HG03060 (cell line): ENCODE data around the gene ZNF593OS.

Source experiments
- ATAC-seq: cut with Tn5 transposase; IDR thresholded peaks from one replicate; pipeline ENCODE4 v1.9.1; 2021; ENCODE audit warnings: low read depth, moderate number of reproducible peaks; ENCODE audit not compliant: unreplicated experiment

The ZNF593OS gene

GRCh38 chr1:26171084-26172072 lies at the start of gene ZNF593OS:
ZNF593OS (minus strand) TSS chr1:26171832; CDS start chr1:26171661, 171 bp downstream.
- ATAC-seq: no peak

GRCh38 chr1:26221094-26221493 lies 49.5 kb upstream of the ZNF593OS start:
- ATAC-seq: no peak

- no peak for ATAC-seq
Measured at GRCh38 chr1:26220199-26220912, 48.7 kb upstream of the ZNF593OS start.

GRCh38 chr1:26218906-26219494 lies 47.4 kb upstream of the ZNF593OS start:
- ATAC-seq: no peak

- no peak for ATAC-seq
Measured at GRCh38 chr1:26215246-26215645, 43.6 kb upstream of the ZNF593OS start.

- ATAC-seq: no peak
Measured at GRCh38 chr1:26213335-26213905, 41.8 kb upstream of the ZNF593OS start.

GRCh38 chr1:26212726-26213125 lies 41.1 kb upstream of the ZNF593OS start:
- no peak for ATAC-seq

- no peak for ATAC-seq
Measured at GRCh38 chr1:26210147-26210870, 38.7 kb upstream of the ZNF593OS start.

GRCh38 chr1:26203642-26204318 lies 32.1 kb upstream of the ZNF593OS start:
- ATAC-seq: no peak

GRCh38 chr1:26200413-26200812 lies 28.8 kb upstream of the ZNF593OS start:
- ATAC-seq: no peak

GRCh38 chr1:26197813-26198212 lies 26.2 kb upstream of the ZNF593OS start:
- no peak for ATAC-seq

GRCh38 chr1:26197301-26197700 lies 25.7 kb upstream of the ZNF593OS start:
- ATAC-seq: no peak

- no peak for ATAC-seq
Measured at GRCh38 chr1:26195805-26196204, 24.2 kb upstream of the ZNF593OS start.

GRCh38 chr1:26191739-26192138 lies 20.1 kb upstream of the ZNF593OS start:
- ATAC-seq: no peak

- ATAC-seq: no peak
Measured at GRCh38 chr1:26190373-26190987, 18.8 kb upstream of the ZNF593OS start, which contains the start of gene CATSPER4. CATSPER4 (plus strand) TSS chr1:26190602; CDS start chr1:26190628, 26 bp downstream.

GRCh38 chr1:26189751-26190275 lies 18.2 kb upstream of the ZNF593OS start:
- ATAC-seq: no peak

GRCh38 chr1:26189331-26189730 lies 17.7 kb upstream of the ZNF593OS start:
- ATAC-seq: no peak

GRCh38 chr1:26188477-26188876 lies 16.8 kb upstream of the ZNF593OS start:
- no peak for ATAC-seq

- ATAC-seq: no peak
Measured at GRCh38 chr1:26187882-26188281, 16.2 kb upstream of the ZNF593OS start.
